Keratinocyte (primary cell): ENCODE results near the gene MLF2.

Experiments used
- EZH2 ChIP-seq: IDR thresholded peaks from one replicate; pipeline ENCODE4 v1.6.1; 2012; ENCODE audit warnings: inconsistent platforms, mild to moderate bottlenecking, low read length, moderate library complexity
- TF ChIP-seq, protein P1 (sequence below), 3 experiments: IDR thresholded peaks in 1 of 3; conservative IDR thresholded peaks in 1 of 3; optimal IDR thresholded peaks in 1 of 3; 2 replicates in 2 of 3; 3 replicates in 1 of 3; pipeline versions ENCODE3 to v1.5.1; 2011; ENCODE audit warnings: low read length in 3 of 3, mild to moderate bottlenecking in 3 of 3, moderate library complexity in 2 of 3, control low read depth in 1 of 3, inconsistent platforms in 1 of 3; ENCODE audit not compliant: insufficient read depth in 2 of 3; ENCODE audit errors: extremely low read depth in 1 of 3

DNA sequence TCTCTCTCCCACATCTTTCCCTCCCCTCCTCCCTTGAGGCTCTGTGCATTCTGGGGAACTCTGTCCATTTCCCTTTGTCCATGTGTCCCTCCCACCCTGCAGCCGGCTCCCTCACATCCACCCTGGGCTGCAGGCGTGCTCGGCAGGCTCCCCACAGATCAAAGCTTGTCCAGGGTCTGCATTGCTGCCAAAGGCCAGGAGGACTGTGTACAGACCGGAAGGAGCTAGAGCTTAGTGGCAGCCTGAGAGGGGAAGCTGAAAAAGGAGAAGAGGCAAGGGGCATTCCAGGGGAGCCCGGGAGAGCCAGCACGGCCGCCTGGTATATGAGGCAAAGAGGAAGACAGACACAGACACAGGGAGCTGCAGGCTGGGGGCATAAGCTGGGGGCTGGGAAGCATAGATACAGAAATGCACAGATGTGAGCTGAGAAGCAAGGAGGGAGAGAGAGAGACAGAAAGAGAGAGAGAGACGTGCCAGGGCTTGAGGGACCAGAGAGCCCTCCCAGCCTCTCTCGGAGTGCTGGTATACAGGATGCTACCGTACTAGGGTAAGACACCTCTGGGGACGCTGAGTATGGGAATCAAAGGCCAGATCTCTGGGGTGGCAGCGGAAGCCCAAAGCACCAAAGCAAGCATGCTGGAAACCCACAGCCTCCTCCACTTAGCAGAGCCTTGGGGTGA, 39.7 kb upstream of the MLF2 start:
- TF ChIP-seq, protein P1, sequence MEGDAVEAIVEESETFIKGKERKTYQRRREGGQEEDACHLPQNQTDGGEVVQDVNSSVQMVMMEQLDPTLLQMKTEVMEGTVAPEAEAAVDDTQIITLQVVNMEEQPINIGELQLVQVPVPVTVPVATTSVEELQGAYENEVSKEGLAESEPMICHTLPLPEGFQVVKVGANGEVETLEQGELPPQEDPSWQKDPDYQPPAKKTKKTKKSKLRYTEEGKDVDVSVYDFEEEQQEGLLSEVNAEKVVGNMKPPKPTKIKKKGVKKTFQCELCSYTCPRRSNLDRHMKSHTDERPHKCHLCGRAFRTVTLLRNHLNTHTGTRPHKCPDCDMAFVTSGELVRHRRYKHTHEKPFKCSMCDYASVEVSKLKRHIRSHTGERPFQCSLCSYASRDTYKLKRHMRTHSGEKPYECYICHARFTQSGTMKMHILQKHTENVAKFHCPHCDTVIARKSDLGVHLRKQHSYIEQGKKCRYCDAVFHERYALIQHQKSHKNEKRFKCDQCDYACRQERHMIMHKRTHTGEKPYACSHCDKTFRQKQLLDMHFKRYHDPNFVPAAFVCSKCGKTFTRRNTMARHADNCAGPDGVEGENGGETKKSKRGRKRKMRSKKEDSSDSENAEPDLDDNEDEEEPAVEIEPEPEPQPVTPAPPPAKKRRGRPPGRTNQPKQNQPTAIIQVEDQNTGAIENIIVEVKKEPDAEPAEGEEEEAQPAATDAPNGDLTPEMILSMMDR (optimal IDR thresholded peaks at IDR 0.05 in 1 of 3, IDR thresholded peaks at IDR 0.05 in 1 of 3, conservative IDR thresholded peaks at IDR 0.05 in 1 of 3; ENCODE audit: extremely low read depth in 1 of 3, insufficient read depth in 2 of 3, low read length in 3 of 3), result no peak
- no peak for TF ChIP-seq EZH2
